GM18868 (cell line): ENCODE results near the gene LARGE1.

Experiments used
- ATAC-seq: cut with Tn5 transposase; IDR thresholded peaks from one replicate; pipeline ENCODE4 v1.9.1; 2021; ENCODE audit warnings: mild to moderate bottlenecking, moderate library complexity; ENCODE audit not compliant: unreplicated experiment

LARGE1 gene

DNA sequence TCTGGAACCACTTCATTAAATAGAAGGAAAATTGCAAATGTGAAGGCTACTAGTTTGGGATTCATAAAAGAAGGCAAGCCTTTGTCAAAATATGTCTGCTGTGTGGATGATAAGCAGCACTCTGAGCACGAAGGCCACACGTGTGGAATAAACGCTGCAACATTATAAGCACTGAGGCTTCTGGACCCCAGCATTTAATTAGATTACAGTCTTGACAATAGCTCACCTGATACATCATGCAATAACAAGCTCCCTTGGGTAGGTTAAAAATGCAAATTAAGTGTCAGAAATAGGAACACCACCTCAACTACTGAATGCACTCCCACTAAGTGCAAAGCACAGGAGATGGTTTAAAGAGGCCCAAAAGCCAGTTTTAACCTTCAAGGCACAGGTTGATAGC is 179.3 kb downstream of the LARGE1 start:
- ATAC-seq: no peak

DNA sequence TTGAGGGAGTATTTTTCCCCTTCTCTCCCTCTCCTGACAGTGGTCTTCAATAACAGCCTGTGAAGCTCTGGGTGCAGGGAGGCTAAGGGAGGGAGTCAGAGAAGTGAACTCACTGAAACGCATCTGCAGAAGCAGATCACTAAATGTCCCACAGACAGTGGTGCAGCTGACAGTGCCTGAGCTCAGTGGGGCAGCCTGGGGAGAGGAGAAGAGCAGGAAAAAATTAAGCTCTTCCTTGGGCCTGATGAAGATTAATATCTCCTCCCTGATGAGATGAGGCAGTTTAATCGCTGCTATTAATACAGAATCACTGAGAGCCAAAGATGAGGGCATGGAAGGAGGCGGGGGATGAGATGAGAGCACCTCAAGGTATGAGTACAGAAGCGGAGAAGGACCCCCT is 180.8 kb downstream of the LARGE1 start:
- ATAC-seq: no peak

DNA sequence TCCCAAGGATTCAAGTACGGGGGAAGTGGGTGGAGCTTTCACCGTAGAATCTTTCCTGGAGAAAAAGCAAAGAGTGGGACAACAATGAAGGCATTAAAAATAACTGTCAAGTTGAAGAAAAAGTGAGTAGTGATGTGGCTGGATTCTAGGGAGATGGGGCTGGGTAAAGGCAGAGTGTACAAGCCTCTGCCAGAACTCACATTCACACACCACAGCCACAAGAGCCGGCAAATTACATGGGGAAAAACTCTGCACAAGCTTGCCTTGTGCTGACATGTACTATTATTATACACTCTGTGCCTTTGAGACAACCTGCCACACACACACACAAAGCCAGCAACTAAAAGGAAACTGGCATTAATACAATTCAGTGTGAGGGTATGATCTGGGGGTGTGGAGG is 182.6 kb downstream of the LARGE1 start:
- ATAC-seq: no peak

DNA sequence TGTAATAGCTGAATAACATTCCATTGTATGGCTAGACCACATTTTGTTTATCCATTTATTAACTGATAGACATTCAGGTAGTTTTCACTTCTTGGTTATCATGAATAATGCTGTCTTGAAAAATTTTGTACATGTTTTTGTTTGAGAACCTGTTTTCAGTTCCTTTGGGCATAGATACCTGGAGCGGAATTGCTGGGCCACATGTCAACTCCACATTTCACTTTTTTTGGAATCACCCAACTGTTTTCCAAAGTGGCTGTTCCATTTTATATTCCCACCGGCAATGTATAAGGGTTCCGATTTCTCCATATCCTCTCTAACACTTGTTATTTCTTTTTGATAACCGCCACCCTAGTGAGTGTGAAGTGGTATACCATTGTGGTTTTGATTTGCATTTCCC is 184.3 kb downstream of the LARGE1 start:
- no peak for ATAC-seq

DNA sequence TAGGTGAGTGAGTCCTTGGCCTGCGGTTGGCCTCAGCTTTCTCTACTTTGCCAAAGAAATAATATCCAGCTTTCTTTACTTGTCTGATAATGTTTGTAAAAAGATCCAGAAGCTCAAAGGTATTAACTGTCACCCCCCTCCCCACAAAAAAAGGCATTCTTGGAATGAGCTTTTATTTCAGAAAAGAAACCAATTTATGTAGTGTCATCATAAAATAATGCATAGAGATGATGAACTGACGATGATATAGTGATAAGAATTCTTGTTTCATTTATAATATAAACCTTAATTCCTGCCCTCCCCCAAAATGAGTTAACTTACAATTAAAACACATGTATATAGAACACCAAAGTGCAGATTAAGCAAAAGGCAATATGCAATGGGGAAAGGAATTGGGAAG is 191.4 kb downstream of the LARGE1 start:
- ATAC-seq: no peak

DNA sequence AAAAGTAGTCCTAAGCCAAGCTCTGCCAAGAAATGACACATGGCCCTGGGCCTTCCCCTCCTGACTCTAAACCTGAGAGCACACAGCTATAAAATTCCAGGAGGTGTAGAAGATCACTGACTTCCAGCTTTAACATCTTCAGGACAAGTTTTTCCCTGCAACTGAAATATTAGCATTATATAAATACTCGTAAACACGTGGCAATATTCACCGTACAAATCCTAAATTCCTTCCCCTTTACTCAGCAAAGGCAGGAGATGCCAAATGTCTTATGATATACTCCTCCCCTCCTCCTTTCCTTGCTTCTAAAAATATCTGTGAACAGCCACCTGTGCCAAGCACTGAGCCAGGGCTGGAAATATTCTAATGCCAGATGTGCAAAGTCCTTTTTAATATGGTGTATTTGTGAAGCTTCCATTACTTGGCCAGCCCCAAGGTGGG is 194.0 kb downstream of the LARGE1 start:
- no peak for ATAC-seq

DNA sequence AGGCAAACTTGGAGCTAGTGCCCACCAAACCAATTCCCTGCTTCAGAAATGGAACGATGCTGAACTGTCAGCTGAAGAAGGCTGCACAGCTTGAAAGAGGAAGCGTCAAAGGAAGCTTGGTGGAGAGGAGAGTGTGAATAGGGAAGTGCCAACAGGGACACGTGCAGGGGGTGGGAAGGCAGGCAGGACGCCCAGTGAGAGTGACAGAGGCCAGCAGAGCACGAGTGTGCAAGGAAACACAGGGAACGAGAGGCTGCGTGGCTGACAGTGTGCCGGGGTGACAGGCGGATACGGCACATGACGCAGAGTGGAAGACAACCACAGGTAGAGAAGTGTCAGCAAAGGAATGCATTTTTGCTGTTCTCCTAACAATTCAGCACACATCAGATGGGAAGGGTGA is 196.4 kb downstream of the LARGE1 start:
- ATAC-seq: no peak

DNA sequence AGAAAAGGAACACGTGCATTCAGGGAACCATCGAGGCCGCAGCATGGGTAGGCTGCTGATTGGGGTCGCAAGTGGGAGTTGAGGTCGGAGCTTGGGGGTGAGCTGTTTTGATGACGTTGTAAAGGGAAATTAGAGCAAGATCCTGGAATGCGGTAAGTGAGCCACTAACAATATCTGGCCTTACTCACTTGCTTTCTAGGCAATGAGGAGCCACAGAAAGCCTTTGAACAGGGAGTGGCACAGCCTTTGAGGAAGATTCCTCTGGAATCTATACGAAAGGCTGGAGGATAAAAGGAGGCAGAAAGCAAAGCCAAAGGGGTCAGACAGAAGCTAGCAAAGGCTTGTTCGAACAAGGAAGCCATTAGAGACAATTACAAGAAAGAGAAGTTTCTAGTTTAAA is 197.5 kb downstream of the LARGE1 start:
- ATAC-seq: no peak

DNA sequence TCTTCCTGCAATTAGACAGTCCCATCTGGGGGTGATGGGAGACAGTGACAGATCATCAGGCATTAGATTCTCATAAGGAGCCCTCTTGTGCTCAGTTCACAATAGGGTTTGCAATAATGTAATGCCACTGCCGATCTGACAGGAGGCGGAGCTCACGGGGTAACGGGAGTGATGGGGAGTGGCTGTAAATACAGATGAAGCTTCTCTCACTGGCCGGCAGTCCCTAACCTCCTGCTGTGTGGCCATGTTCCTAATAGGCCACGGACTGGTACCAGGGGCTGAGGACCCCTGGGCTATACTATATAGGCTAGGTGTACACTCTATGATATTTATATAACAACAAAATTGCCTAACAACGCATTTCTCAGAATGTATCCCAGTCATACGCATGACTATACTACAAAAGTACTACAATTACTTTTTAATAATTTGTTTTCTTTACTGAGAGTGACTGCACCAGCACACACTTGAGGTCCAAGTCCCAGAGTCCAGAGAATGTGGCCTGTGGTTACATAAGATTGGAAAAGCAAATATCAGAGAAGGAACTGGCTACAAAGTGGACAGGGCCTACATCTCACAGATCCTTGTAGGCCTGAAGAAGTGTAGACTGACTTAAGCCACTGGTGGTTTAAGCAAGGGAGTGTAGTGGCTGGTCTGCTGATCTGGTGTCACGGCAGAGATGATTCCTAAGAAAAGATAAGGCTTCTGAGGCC is 200.0 kb downstream of the LARGE1 start:
- ATAC-seq: no peak

DNA sequence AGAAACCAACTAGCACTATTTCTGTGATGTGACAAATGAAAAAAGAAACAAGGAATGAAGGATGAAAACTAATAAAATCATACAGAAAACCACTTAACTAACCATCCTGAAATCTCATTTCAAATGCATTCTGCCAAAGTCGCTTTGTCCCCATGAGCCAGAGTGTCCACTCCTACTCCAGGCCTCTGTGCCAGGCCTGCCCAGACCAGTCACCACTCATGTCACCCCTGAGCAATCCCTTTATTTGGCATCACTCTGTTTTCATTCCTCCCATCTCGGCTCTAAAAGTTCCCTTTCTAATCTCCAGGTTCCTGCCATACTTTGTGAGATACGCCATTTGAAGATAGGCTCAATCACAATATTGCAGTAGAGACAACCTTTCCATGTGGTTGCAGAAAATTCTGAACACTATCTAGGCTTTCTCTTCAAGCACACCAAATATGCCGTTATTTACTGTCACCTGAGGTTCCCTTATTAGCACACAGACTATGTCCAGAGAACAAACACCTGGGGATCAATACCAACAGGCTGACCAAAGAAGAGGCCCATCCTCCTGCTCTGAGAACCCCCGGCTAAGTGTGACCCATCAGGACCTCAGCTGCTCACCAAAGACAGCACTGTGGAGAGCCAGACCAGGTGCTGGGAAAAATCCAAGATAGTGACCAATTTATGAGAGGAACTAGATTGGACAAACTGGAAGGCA is 202.4 kb downstream of the LARGE1 start:
- no peak for ATAC-seq

DNA sequence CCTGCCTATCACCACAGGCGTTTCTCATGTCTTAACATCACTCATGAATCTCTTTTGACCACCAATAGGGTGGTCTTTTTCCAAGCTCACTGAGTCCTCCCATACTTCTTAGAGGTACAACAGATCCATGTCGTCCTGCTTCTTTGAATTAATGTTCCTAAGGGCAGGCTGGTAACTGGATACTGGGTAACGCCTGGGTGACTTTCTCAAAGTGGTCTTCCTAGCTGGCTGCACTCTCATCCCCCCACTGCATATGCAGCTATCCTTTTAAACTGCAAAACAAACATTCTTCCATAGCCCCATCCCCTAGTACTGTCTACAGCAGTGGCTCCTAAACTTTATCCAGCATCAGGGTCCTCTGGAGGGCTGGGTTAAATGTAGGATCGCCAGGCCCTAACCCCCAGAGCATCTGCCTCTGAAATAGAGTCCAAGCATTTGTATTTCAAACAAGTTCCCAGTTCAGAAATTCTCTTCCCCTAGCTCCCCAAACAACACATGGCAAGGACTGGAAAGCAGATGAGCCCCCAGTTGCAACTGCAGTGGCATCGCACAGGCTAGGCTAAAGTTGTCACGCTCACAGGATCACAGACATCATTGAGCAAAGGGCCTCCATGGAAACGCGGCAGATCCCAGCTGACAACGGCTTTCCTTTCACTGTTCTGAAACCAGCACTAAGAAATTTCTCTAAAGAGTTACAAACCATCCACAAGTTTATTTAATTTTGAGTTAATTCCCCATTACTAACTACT is 204.9 kb downstream of the LARGE1 start:
- no peak for ATAC-seq

DNA sequence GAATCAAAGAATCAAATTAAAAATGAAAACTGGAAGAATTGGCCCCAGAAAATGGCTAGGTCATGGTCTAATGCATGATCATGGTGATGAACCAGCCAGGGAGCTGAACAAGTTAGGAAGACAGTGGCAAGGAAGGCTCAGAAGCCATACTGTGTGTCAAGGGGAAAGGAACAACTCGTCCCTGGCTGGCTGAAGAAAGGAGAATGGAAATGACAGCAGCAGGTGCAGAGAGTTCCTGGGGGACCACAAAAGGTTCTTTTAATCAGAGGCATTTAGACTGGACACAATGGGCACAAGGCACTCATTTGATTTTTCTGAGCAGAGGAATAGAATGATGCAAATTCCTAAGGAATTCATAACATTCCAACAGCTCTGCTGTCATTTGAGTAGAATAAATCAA is 209.9 kb downstream of the LARGE1 start:
- no peak for ATAC-seq

DNA sequence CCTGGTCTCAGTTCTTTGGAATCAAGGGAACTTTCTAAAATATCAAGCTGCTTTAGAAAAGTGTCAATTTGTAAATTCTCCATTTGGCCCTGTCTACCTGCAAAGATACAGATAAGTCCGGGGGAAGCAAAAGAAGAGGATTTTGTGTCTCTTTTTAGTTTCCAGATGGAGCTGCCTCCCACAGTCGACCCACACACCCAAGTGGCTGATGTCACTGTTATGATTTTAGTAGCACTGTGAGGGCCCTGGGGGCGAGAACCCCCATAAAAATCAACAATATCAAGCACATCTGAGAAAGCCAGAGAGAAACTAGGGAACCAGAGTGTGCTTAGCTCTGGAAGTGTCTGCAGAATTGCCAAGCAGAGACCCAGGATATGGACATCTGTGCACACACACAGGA is 212.7 kb downstream of the LARGE1 start:
- ATAC-seq: no peak

DNA sequence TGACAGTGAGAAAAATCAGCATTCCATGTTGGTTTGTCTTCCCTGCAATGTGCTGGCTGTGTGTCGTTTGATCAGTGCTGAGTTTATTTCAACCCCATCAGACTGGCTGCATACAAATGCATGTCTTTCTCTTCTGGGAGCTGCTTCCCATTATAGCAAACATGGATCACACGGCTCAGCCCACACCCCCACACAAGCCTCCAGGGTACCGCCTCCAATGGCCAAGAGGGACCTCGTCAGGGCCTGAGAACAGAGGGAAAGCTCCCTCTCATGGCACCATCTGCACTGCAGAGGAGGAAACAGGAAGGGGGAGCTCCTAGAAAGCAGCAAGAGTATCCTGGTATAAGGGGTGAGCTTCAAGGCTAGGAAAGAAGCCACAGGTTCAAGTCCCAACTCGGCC is 214.2 kb downstream of the LARGE1 start:
- no peak for ATAC-seq

DNA sequence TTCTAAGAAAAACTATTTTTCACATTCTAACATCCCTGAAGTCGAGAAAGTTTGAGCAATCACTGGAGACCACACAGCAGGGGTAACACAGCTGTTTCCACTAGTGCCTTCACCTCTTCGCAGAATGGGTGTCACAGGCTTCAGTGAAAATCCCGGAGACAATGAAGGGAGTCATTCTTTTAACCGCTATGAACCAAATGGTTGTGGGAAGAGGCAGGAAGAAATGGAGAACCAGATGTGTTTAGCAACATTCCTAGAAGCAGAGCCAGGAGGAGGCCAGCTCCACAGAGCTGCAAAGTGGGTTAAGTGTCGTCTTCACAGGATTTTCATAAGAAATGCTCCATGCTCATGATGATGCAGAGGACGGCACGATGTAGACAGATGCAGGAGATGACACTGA is 221.1 kb downstream of the LARGE1 start:
- ATAC-seq: no peak

DNA sequence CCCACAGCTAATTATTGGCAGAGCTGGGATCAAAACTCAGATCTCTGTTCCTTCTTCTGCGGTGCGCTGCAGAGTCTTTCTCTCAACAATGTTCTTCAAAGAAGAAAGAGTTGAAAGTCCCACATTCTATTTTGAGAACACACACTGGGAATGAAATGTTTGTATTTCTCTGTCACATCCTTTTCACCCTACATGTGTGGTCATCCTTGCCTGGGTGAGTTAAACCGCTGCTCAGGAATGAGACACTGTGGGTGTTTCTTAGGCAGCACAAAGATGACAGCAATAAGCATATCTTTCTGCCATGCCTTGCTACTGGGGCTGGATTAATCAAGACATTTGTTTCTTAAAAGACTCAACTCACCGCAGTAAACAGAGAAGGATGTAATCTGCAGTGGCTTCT is 222.6 kb downstream of the LARGE1 start:
- no peak for ATAC-seq

DNA sequence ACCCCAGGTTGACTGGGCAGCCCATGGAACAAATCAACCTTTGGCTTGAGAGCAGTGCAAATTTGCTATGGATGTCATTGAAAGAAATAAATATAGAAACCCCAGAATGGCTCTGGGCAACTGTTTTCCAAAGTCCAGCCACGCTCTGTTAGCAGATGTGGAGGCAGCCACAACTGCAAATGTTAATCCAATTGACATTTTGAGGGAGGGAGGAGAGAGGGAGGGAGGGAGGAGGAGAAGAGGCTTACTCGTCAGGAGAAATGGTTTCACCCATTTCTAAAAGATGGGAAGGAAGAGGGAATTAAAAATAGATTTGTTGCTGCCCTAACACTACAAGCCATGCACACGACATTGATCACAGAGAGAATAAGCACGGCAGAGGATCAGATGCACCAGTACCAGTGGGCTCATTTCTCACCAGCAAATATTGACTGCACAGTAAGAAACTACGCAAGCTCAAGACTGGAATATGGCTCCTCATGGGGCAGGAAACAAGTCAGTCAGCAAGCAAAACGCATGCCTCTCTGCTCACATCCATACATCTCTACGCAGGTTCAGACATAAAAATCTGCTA is 229.1 kb downstream of the LARGE1 start:
- ATAC-seq: no peak

DNA sequence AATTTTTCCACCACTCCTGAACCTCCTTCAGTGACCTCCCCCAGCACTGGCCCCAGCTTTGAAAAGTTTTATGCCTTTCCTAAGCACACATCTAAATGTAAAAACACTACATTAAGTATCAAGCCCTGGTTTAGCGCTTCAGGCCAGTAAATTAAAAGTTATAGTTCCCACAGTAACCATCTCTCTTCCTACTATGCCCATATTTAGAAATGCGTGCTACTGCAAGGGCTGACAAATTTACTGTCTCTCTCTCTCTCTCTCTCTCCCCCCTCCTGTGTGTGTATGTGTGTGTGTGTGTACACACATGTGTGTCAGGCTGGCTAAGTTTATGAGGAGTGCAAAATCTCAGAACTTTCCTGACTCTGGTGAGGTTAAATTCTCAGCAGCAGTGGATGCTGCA is 231.4 kb downstream of the LARGE1 start:
- ATAC-seq: no peak

DNA sequence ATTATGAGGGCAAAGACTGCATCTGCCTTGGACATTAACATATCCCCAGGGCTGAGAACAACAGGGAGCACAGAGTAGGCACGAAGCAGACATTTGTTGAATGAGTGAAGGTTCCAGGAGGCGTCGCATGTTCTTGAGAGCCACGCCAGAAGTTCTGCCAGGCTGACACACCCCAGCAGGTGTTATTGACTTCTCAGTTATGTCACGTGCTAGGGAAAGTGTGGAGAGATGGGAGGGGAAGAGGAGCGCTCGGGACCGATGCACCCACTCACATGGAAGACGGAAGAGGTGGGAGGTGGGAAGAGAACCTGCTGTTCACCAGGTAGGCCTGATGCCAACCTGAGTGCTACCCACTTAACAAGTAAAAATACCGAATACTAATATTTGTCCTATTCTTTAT is 232.8 kb downstream of the LARGE1 start:
- no peak for ATAC-seq

DNA sequence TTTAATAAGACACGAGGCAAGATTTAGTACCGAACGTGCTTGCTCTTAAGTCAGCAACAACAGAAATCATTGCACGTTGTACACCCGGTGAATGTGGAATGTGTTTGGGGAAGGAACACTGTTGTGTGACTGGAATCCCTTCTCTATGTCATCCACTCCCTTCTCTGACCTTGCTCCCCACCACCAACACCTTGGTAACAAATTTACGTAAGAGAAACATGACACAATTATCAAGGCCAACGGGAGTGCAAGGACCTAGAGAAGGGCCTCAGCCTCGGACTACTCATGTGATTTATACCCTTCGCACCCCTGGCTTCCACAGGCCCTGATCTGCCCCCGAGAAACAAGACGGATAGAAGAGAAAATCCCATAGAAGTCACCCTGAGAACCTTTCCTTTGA is 236.2 kb downstream of the LARGE1 start:
- no peak for ATAC-seq

DNA sequence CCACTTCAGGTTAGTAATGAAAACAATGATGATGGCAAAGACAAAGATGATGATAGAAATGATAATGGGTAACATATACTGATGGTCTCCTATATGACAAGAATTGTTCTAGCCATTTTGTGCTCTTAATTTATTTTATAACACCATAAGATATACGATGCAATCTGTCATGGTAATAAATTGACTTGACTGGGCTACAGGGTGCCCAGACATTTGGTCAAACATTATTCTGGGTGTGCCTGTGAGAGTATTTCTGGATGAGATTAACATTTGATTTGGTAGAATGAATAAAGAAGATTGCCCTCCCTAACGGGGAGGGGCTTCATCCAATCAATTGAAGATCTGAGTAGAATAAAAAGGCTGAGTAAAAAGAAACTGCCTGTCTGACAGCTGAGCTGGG is 237.3 kb downstream of the LARGE1 start:
- no peak for ATAC-seq

DNA sequence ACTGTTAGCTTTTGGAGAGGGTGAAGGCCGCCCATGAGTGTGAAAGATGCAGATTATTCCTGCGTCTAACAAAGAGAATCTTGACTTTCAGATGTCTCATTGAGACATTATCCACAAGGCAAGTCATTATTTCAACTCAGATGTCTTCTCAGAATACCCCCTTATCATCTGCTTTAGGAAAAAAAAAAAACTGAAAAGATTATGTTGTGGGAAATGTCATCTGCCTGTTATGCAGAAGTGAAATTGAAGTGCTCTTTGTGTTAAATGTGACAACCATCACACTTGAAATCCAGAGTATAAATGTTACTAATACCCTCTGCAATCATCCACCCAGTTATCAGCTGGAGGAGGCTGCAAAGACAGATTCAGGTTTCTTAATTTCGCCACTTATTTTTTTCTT is 239.6 kb downstream of the LARGE1 start:
- no peak for ATAC-seq
